HG03159 (cell line): ENCODE measurements around the gene ARL2BP.
"Not testable (repeated sequence)": the region's sequence is repeated elsewhere in the genome, so short reads cannot be mapped to it uniquely, and the experiment has no call there.

Source experiments
- ATAC-seq: cut with Tn5 transposase; IDR thresholded peaks from one replicate; pipeline ENCODE4 v1.9.1; 2021; ENCODE audit warnings: mild to moderate bottlenecking, moderate library complexity; ENCODE audit not compliant: unreplicated experiment

ARL2BP gene

DNA sequence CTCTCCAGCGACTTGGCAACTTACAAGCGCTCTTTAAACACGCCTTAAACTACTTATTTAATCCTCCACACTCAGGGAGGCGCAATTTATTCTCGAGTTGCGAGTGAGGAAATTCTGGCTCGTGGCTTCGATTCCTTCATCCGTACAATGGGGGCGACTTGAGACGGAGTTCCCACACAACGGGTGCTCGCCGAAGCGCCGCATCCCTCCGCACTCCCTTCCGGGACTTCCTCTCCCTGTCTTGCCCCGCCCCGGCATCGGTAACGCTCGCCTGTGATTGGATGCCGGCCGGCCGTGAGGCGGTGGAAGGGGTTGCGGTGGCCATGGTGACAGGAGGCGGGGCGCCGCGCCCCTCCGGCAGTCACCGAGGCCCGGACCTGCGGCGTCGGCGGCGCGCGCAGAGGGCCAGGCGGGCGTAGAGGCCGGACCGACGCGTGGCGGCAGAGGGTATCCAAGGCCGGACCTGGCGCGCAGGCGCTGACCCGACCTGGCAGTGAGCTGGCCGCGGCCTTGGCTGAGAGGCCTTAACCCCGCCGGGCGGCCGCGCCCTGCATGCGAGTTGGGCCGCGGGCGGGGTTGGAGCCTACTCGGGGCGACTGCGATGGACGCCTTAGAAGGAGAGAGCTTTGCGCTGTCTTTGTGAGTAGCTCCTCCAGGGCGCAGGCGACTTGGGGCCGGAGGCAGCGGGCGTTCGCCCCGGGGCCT, at the start of gene ARL2BP:
Gene ARL2BP (plus strand): TSS at position 493 of the 705 bp plus-strand sequence. CDS start 109 bp downstream, at position 602.
- ATAC-seq: peak; percentile 93

DNA sequence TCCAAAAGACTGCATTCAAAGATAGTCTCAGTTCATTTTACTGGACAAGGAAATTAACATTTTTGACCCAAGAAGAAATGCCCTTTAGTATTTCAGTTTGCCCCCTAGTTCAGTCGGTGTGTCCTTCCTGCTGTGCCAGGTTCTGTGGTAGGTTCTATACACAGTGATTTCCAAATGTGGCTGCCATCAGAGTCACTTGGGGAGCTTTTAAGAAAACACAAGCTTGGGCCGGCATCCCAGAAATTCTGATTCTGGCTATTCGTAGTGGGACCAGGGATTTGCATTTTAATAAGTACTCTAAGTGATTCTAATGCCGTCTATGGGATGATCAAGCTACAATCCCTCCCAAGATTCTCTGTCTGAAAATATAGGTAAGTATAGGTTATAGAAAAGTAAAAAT, 48.8 kb upstream of the ARL2BP start:
- no peak for ATAC-seq

DNA sequence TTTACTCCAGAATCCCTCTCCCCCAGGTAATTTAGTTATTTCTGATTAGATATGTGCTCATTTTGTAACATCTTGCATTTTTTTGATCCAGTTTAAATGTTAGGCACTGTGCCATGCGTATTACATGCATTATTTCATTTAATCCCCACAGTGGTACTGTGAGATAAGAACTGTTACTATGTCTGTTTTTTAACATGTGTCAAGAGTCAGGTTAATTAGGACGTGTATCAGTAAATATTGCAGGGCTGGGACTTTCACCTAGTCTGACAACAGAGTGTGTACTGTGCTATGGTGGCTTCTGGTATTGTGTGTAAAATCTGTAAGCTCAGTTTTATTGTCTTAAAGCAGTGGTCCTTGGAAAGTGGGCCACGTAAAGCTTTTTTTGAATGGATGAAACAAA, 48.3 kb upstream of the ARL2BP start:
- ATAC-seq: no peak

DNA sequence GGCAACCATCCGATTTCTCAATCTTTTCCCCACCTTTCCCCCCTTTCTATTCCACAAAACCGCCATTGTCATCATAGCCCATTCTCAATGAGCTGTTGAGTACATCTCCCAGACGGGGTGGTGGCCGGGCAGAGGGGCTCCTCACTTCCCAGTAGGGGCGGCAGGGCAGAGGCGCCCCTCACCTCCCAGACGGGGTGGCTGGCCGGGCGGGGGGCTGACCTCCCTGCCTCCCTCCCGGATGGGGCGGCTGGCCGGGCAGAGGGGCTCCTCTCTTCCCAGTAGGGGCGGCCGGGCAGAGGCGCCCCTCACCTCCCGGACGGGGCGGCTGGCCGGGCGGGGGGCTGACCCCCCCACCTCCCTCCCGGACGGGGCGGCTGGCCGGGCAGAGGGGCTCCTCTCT, 44.7 kb upstream of the ARL2BP start:
- ATAC-seq: not testable (repeated sequence)

DNA sequence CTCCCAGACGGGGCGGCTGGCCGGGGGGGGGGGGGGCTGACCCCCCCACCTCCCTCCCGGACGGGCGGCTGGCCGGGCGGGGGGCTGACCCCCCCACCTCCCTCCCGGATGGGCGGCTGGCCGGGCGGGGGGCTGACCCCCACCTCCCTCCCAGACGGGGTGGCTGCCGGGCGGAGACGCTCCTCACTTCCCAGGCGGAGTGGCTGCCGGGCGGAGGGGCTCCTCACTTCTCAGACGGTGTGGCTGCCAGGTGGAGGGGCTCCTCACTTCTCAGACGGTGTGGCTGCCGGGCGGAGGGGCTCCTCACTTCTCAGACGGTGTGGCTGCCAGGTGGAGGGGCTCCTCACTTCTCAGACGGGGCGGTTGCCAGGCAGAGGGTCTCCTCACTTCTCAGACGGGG, 44.1 kb upstream of the ARL2BP start:
- not testable (repeated sequence) for ATAC-seq

DNA sequence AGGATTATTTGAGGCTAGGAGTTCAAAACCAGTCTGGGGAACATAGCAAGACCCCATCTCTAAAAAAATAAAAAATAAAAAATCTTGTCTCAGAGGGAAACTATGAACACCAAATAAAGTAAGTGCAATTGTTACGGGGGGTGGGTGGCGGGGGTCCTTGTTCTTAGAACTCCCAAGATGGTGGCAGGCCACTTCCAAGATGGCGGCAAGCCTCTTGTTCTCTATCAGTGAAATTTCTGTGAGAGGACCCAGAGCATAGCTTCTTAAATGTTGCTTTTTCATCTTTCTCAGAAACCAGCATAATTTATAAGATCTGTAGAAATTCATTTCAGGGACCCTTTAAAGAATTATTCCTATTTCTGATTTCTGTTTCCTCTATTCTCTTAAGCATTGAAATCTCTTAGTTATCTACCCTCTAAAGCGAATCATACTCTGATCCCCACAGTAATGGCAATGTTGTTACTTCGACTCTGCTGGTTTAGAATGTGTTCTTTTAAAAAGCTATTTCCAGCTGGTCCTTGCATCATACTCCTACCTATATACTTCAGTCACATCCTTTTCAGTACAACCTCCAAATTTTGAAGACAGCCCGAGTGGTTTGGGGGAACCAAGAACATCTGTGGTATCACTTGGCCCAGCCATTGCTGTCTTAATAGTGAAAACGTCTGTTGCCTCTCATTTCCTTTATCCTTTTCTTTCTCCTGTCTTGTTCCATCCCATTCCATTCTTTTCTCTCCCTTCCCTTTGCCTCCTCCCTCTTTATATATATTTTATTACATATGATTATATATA, 42.8 kb upstream of the ARL2BP start:
- ATAC-seq: no peak

DNA sequence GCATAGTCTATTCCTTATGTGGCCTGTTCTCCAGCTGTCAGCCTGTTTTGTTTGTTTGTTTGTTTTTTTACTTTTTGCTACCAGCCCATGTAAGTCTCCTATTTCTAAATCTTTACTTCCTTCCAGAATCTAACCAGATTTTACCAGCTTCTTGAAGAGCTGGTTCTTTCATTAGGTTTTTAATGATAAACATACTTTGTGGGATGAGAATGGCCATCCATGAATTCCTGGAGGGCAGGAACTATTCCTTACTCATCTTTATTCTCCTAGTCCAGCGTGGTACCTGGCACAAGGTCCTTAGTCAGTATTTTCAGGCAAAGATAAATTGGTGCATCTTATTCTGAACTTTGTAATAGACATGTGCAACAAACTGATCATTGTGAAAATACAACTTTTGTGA, 41.6 kb upstream of the ARL2BP start:
- no peak for ATAC-seq

DNA sequence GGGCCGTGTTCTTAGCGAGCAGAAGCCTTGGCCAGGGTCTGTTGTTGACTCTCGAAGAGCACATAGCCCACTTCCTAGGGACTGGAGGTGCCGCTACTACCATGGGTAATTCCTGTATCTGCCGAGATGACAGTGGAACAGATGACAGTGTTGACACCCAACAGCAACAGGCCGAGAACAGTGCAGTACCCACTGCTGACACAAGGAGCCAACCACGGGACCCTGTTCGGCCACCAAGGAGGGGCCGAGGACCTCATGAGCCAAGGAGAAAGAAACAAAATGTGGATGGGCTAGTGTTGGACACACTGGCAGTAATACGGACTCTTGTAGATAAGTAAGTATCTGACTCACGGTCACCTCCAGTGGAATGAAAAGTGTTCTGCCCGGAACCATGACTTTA, 40.4 kb upstream of the ARL2BP start:
- no peak for ATAC-seq

DNA sequence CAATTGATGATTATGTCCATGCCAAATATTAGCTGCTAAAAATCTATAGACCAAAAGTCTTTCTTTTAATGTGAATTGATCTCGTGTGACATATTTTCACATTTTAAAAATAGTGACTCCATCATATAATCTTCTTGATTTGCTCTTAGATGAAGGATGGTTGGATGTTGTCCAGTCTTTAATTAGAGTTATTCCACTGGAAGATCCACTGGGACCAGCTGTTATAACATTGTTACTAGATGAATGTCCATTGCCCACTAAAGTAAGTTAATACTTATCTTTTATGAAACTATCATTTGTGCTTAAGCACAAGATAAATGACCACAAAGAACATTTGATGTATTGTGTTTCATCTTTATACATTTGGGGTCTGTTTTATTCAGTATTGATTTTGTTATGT, 36.1 kb upstream of the ARL2BP start:
- ATAC-seq: no peak

DNA sequence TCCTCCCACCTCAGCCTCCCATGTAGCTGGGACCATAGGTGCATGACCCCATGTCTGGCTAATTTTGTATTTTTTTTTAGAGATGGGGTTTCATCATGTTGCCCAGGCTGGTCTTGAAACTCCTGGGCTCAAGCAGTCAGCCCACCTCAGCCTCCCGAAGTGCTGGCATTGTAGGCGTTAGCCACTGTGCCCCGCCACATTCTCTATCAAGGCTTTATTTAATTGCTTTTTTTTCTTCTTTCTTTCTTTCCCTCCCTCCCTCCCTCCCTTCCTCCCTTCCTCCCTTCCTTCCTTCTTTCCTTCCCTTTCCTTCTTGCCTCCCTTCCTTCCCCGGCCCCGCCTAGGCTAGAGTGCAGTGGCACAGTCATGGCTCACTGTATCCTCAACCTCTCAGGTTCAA, 35.3 kb upstream of the ARL2BP start:
- no peak for ATAC-seq

DNA sequence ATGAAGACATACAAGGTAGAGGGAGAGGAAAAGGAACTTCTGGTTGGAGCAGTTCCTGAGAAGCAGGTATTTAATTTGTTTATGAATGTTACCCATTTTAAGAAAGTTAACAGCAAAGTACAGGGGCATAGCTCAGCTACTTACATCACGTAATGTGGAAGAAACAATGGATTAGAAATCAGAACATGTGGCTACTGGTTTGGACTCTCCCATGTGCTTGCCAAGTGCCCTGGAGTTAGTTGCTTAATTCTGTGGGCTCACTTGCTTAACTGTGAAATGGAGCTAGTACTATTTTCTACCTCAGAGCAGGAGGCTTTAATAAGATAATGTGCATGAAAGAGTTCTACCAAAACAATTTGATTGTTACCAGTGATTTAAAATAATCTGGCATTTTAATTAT, 31.6 kb upstream of the ARL2BP start:
- ATAC-seq: no peak

DNA sequence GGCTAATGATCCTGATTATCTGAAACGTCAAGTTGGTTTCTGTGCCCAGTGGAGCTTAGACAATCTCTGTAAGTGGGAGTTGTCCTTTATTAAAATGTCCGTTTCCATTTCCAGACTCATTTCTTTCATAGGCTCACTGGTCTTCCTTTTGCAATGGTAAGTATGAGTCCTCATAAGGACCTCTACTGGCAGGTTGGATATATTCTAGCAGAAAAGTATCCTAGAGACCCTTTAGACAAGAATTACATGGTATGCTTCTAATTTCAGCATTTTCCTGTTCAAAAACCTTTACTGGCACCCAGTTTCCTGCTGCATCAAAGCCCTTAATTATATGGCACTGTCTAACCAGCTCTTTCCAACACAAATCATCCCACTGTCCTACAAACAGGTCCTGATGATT, 28.1 kb upstream of the ARL2BP start:
- ATAC-seq: no peak

DNA sequence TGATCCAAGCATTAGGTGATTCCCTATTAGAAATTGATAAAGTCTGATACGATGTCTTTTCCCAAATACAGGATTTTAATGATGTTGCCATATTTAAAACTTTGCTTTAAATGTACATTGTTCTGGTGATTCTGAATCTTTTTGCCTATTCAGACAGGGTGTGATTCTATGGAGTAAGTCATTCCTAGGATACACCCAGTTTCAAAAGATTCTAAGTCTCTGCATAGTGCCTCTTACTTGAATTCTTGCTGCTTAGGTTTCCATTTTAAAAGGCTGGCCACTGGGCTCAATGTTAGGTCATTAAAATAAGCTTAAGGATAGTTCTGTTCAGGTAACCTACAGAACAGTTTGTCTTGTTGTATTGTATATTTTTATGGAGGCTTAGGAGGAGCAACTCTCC, 22.0 kb upstream of the ARL2BP start:
- no peak for ATAC-seq

DNA sequence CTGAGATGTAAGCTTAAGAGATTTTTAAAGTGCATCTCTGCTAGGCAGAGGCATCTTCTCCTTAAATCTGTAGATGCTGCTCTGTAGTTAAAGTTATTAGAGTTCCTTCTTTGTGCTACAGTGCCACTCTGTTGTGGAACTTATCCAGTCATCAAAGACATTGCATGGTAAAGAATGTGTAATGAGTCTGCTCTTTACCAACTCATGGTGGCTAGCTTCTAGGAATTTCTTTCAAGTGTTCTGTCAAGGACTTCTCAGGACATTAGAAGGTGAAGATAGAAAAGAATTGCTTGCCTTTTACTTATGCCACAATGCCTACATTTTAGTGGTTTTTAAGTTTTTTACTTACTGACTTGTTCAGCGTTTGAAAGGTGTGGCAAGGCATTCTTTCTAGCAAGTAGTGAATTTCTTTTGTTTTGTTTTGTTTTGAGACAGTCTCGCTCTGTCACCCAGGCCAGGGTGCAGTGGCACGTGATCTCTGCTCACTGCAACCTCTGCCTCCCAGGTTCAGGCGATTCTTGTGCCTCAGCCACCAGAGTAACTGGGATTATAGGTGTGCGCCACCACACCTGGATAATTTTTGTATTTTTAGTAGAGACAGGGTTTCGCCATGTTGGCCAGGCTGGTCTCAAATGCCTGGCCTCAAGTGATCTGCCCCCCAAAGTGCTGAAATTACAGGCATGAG, 20.3 kb upstream of the ARL2BP start:
- ATAC-seq: no peak

DNA sequence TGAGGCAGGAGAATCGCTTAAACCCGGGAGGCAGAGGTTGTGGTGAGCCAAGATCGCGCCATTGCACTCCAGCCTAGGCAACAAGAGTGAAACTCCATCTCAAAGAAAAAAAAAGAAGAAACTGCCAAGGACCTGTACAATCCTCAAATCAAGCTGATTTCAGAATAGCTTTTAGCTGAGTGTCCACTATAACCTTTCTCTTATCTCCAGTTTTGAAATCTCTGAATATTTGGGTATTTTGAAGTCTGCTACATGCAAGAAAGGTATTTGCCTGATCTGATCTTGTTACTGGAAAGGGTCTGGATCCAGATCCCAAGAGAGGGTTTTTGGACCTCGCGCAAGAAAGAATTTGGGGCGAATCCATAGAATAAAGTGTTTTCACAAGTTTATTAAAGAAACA, 19.1 kb upstream of the ARL2BP start:
- no peak for ATAC-seq

DNA sequence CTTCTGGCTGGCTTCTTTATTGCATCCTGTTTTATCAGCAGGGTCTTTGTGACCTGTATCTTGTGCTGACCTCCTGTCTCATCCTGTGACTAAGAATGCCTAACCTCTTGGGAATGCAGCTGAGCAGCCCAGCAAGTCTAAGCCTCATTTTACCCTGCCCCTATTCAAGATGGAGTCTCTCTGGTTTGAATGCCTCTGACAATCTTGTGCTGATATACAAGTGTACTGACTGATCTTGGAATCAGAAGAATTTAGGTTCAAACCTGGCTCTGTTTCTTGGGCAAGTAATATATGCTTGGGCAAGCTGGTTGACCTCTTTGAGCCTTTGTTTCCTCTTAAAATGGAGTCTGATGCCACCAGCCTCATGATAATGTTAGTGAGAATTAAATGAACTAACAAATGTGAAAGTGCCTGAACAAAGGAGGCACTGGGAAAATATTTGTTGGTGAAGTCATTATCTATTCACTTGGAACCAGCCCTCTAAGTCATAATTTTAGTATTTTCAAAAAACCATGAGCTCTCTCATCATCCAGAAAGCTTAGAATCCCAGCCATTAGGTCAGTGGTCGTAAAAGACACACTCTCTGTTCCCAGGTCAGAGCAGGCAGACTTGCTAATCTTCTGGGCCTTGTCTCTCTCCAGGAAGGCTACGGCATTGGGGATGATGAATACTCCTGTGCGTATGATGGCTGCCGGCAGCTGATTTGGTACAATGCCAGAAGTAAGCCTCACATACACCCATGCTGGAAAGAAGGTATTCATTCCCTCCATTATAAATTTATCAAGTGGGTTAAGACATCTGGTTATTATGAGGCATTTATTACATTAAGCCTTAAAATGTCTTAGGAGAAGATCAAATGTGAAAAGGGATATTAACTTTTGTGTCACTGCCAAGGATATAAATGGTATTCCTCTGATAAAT, 18.1 kb upstream of the ARL2BP start:
- ATAC-seq: no peak

DNA sequence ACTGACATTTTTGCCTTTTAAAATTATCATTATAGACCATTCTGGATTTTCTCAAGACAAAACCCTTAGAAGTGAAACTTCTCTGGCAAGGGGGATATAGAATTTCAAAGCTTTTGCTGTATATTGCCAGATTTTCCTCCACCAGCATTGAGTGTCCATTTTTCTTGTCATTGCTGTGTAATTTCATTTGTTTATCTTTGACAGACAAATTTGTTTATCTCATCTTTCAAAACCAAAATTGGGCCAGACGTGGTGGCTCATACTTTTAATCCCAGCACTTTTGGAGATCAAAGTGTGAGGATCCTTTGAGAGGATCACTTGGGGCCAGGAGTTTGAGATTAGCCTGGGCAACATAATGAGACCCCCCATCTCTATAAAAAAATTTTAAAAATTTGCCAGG, 16.0 kb upstream of the ARL2BP start:
- ATAC-seq: no peak

DNA sequence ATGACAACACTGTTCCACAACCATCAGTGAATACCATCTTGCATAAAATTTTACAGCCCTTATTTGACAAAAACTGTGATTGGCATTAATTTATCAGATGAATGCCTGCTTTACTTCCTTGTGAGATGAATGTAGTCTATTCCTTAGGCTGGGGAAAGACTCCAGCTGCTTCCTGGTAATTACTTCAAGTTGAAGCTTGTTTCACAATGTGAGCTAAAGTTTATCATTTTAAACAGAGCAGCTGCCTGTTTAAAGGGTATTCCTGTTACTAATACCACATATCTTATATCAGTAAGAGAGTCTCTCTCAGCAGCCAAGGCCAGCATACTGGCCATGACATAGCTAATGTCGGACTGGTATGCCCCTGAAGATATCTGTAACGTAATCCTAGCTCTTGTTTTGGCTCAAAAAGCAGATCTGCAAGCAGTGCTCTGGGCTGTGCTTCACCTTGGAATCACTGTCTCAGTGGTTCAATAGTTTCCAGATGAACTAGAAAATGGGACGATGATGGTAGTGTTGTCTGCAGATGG, 13.2 kb upstream of the ARL2BP start:
- ATAC-seq: no peak

DNA sequence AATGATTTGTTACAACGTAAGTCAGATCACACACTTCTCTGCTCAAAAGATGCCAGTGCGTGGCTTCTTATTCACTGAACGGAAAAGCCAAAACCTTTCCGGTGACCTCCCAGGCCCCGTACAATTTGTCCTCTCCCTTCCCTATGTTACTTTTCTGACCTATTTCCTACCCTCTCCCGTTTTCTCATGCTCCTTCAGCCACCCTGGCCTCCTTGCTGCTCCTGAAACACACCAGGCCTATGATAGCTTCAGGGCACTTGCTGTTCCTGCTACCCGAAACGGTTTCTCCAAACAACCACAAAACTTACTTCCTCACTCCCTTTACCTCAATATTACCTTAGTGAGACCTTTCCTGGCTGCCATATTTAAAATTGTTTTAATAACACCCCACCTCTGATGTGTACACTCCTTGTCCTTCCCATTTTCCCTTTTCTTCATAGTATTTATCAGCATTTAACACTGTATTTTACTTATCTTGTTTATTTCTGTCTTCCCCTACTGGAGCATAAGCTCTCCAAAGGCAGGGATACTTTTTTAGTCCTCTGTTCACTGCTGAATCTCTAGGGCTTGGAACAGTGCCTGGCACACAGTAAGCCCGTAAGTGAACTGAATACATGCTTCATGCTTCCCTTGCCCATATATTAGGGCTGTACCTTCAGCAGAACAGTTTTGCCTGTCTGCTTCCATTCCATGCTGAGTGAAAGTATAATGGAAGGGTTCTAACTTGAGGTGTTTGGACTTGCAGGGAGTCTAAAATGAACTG, 10.9 kb upstream of the ARL2BP start:
- no peak for ATAC-seq

DNA sequence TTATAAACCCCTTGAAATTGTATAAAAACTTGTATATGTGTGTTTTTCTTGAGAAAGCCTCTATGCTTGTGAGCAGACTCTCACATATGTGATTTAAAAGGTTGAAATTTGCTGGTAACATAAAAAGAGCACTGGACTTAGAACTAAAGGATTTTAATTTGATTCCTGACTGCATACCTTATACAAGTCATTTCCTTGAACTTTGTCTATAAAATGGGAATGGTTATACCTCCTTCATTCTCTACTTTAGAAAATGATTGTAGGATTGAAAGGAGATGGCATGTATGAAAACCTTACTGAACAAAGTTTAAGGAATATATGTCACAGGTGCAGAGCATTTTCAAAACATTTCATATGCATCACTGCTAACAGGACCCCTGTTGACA, 10.4 kb upstream of the ARL2BP start:
- no peak for ATAC-seq
